ENCODE measurements around the gene RIPOR2. TPM values are rescaled to one million over a fixed set of nuclear protein-coding genes. Genes with fewer than 3 reads are reported as not detected.

RIPOR2 gene
- total and polyA plus RNA-seq, 4 donors, result 1.6 to 10.9 (median 3.7) TPM

DNA sequence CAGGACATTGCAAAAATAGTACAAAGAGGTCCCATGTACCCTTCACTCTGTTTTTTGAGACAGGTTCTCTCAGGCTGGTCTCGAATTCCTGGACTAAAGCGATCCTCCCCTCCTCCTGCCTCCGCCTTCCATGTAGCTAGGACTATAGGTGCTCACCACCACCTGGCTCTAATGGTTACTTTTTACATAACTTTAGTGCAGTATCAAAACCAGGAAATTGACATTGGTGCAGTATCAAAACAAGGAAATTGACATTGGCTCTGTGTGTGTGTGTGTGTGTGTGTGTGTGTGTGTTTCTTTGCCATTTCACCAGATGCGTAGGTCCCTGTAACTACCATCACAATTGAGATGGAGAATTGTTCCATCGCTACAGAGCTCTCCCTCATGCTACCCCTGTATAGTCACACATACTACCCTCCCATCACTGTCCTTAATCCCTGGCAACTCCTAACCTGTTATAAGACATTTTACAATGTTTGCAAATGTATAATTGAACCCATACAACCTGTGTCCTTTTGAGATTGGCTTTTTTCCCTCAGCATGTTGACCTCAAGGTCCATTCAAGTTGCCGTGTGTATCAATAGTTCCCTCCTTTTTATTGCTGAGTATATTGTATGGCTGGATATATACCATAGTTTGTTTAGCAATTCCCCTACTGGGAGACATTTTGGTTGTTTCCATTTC is 28.3 kb upstream of the RIPOR2 start:
- H3K9me3 ChIP-seq (ENCODE audit: control insufficient read depth in 4 of 4, low read length in 3 of 4), result no peaks in the 10 kb centered on the region
- WGBS, result 84% methylated on average over 6 of the region's 6 CpGs
- no peaks in the 10 kb centered on the region for H3K36me3 ChIP-seq (ENCODE audit: control insufficient read depth in 4 of 4, insufficient read depth in 3 of 4, low read depth in 1 of 4, low read length in 3 of 4)
- peaks cover 0 to 5% (median 0%) of the 10 kb centered on the region in 4 donors for H3K27me3 ChIP-seq (ENCODE audit: control insufficient read depth in 4 of 4, insufficient read depth in 4 of 4, low read length in 3 of 4)
- no peak for DNase-seq (ENCODE audit: low spot score)
- TF ChIP-seq HNF4A (conservative IDR thresholded peaks at IDR 0.05) (no peak), FOXA2 (IDR thresholded peaks at IDR 0.05) (no peak), GABPA (IDR thresholded peaks at IDR 0.05 in 1 of 2, conservative IDR thresholded peaks at IDR 0.05 in 1 of 2) (no peak), HNF4G (IDR thresholded peaks at IDR 0.05) (no peak), JUND (IDR thresholded peaks at IDR 0.05) (no peak)
- TF ChIP-seq, protein P1, sequence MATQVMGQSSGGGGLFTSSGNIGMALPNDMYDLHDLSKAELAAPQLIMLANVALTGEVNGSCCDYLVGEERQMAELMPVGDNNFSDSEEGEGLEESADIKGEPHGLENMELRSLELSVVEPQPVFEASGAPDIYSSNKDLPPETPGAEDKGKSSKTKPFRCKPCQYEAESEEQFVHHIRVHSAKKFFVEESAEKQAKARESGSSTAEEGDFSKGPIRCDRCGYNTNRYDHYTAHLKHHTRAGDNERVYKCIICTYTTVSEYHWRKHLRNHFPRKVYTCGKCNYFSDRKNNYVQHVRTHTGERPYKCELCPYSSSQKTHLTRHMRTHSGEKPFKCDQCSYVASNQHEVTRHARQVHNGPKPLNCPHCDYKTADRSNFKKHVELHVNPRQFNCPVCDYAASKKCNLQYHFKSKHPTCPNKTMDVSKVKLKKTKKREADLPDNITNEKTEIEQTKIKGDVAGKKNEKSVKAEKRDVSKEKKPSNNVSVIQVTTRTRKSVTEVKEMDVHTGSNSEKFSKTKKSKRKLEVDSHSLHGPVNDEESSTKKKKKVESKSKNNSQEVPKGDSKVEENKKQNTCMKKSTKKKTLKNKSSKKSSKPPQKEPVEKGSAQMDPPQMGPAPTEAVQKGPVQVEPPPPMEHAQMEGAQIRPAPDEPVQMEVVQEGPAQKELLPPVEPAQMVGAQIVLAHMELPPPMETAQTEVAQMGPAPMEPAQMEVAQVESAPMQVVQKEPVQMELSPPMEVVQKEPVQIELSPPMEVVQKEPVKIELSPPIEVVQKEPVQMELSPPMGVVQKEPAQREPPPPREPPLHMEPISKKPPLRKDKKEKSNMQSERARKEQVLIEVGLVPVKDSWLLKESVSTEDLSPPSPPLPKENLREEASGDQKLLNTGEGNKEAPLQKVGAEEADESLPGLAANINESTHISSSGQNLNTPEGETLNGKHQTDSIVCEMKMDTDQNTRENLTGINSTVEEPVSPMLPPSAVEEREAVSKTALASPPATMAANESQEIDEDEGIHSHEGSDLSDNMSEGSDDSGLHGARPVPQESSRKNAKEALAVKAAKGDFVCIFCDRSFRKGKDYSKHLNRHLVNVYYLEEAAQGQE (IDR thresholded peaks at IDR 0.05), result no peak
- no peak overlapping the region for H3K4me3 ChIP-seq (ENCODE audit: low read depth in 1 of 3, low read length in 3 of 3)
- no peak overlapping the region for H3K9ac ChIP-seq (ENCODE audit: low read depth in 1 of 2, low read length in 2 of 2)
- H3K4me1 ChIP-seq (ENCODE audit: control insufficient read depth in 4 of 4, insufficient read depth in 4 of 4, low read length in 3 of 4), result no peaks in the 10 kb centered on the region
- no peak overlapping the region for H3K27ac ChIP-seq (ENCODE audit: low read depth in 1 of 2, low read length in 2 of 2)

DNA sequence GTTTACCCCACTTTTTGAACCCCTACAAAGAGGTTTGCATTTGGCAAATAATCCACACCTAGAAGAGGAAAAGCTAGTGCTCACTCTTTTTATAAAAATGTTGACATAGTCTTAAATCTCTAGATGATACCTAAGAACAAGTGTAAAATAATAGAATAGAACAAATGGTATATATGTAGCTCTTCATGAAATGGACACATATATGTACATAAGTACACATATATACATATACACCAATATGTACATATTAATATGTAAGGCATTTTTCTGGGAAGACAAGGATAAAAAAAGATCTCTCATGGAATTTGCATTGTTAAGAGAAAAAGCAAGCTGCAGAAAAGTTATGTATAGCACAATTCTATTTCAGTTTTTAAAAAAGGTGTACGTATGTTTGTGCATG is 27.6 kb upstream of the RIPOR2 start:
- no peaks in the 10 kb centered on the region for H3K36me3 ChIP-seq (ENCODE audit: control insufficient read depth in 4 of 4, insufficient read depth in 3 of 4, low read depth in 1 of 4, low read length in 3 of 4)
- H3K27me3 ChIP-seq (ENCODE audit: control insufficient read depth in 4 of 4, insufficient read depth in 4 of 4, low read length in 3 of 4), result peaks cover 0 to 5% (median 0%) of the 10 kb centered on the region in 4 donors
- WGBS, result 77% methylated on average over 1 of the region's 1 CpG
- TF ChIP-seq RAD21 (IDR thresholded peaks at IDR 0.05) (no peak), SP1 (IDR thresholded peaks at IDR 0.05) (no peak), EGR1 (IDR thresholded peaks at IDR 0.05; ENCODE audit: low read depth in 2 of 2) (no peak), FOXA2 (IDR thresholded peaks at IDR 0.05) (no peak), YY1 (IDR thresholded peaks at IDR 0.05) (no peak), HNF4G (IDR thresholded peaks at IDR 0.05) (no peak), JUND (IDR thresholded peaks at IDR 0.05) (no peak), HNF4A (conservative IDR thresholded peaks at IDR 0.05) (no peak)
- TF ChIP-seq, protein P1 (IDR thresholded peaks at IDR 0.05), result no peak
- TF ChIP-seq, protein P2, sequence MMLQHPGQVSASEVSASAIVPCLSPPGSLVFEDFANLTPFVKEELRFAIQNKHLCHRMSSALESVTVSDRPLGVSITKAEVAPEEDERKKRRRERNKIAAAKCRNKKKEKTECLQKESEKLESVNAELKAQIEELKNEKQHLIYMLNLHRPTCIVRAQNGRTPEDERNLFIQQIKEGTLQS (IDR thresholded peaks at IDR 0.05), result no peak
- TF ChIP-seq, protein P3, sequence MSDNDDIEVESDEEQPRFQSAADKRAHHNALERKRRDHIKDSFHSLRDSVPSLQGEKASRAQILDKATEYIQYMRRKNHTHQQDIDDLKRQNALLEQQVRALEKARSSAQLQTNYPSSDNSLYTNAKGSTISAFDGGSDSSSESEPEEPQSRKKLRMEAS (IDR thresholded peaks at IDR 0.05), result no peak
- no peaks in the 10 kb centered on the region for H3K9me3 ChIP-seq (ENCODE audit: control insufficient read depth in 4 of 4, low read length in 3 of 4)
- no peak overlapping the region for H3K4me3 ChIP-seq (ENCODE audit: low read depth in 1 of 3, low read length in 3 of 3)
- no peak overlapping the region for H3K9ac ChIP-seq (ENCODE audit: low read depth in 1 of 2, low read length in 2 of 2)
- no peak overlapping the region for H3K27ac ChIP-seq (ENCODE audit: low read depth in 1 of 2, low read length in 2 of 2)
- H3K4me1 ChIP-seq (ENCODE audit: control insufficient read depth in 4 of 4, insufficient read depth in 4 of 4, low read length in 3 of 4), result no peaks in the 10 kb centered on the region
- no peak for DNase-seq (ENCODE audit: low spot score)

Data from liver (tissue), 9 donors.